Ramos (cell line): ENCODE data around the gene CDCA5.

Experiments used
- in situ Hi-C: fragments of 300-500 bp; cut with MboI; formaldehyde crosslinking; loops from one replicate; pipeline ENCODE4 v1.14.3; 2022; ENCODE audit warnings: low sequenced_read_pairs; ENCODE audit not compliant: unreplicated experiment

CDCA5 gene

GRCh38 chr11:65083134-65083833, 556 bp downstream of the CDCA5 start:
- in situ Hi-C loops, result no loop called here

GRCh38 chr11:65078786-65079342, 5.0 kb downstream of the CDCA5 start:
- in situ Hi-C loops, result no loop called here

GRCh38 chr11:65078151-65078550, 5.7 kb downstream of the CDCA5 start:
- in situ Hi-C loops, result no loop called here

- in situ Hi-C loops, result no loop called here
Observed at GRCh38 chr11:65077451-65077850, 6.4 kb downstream of the CDCA5 start.

- in situ Hi-C loops, result no loop called here
Observed at GRCh38 chr11:65072631-65072966, 11.2 kb downstream of the CDCA5 start.

- in situ Hi-C loops, result no loop called here
Observed at GRCh38 chr11:65071907-65072630, 11.8 kb downstream of the CDCA5 start.

GRCh38 chr11:65069217-65069616, 14.6 kb downstream of the CDCA5 start:
- in situ Hi-C loops, result no loop called here

GRCh38 chr11:65067446-65067845, 16.4 kb downstream of the CDCA5 start:
- in situ Hi-C loops, result no loop called here

GRCh38 chr11:65066805-65067291, 17.0 kb downstream of the CDCA5 start:
- in situ Hi-C loops, result no loop called here

GRCh38 chr11:65066315-65066714, 17.5 kb downstream of the CDCA5 start:
- in situ Hi-C loops, result no loop called here

- in situ Hi-C loops, result no loop called here
Observed at GRCh38 chr11:65065851-65066250, 18.0 kb downstream of the CDCA5 start.

- in situ Hi-C loops, result no loop called here
Observed at GRCh38 chr11:65064847-65065240, 19.0 kb downstream of the CDCA5 start.

GRCh38 chr11:65063532-65063931, 20.3 kb downstream of the CDCA5 start:
- in situ Hi-C loops, result no loop called here

GRCh38 chr11:65060913-65061408, 22.9 kb downstream of the CDCA5 start:
- in situ Hi-C loops, result no loop called here

GRCh38 chr11:65059959-65060824, 23.6 kb downstream of the CDCA5 start:
- in situ Hi-C loops, result no loop called here

GRCh38 chr11:65059523-65059922, 24.3 kb downstream of the CDCA5 start:
- in situ Hi-C loops, result no loop called here

GRCh38 chr11:65058419-65059054, 25.3 kb downstream of the CDCA5 start, which contains the start of gene NAALADL1:
TSS of gene NAALADL1 (minus strand) at chr11:65058553. CDS start at chr11:65058521, 32 bp downstream.
- in situ Hi-C loops, result no loop called here

- in situ Hi-C loops, result no loop called here
Observed at GRCh38 chr11:65058012-65058411, 25.8 kb downstream of the CDCA5 start.

- in situ Hi-C loops, result no loop called here
Observed at GRCh38 chr11:65057526-65057925, 26.3 kb downstream of the CDCA5 start.

- in situ Hi-C loops, result no loop called here
Observed at GRCh38 chr11:65056999-65057398, 26.8 kb downstream of the CDCA5 start.
